NCI-H2029 treated with DMSO at 0.1 percent for 48 hours (cell line): ENCODE results near the gene CLGN.

Source experiments
- DNase-seq: peaks from one replicate; lab custom pipeline; 2025; lab: John Stamatoyannopoulos, UW

CLGN gene

DNA sequence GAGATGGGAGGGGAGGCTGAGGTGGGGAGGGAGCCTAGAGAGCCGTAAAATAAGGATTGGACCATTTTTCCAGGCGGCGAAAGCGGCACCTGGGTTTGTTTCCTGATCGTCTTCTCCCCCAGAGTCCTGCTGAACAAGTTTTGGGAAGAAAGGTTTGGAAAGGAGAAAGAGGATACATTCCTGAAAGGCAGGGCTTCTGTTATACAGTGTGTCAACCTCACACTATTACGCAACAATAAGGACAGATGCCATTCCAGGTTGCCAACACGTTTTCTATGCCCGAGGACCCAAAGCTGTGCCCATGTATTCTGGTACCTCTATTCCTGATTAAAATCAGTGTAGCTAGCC lies 53.3 kb downstream of the CLGN start:
- no peak for DNase-seq

DNA sequence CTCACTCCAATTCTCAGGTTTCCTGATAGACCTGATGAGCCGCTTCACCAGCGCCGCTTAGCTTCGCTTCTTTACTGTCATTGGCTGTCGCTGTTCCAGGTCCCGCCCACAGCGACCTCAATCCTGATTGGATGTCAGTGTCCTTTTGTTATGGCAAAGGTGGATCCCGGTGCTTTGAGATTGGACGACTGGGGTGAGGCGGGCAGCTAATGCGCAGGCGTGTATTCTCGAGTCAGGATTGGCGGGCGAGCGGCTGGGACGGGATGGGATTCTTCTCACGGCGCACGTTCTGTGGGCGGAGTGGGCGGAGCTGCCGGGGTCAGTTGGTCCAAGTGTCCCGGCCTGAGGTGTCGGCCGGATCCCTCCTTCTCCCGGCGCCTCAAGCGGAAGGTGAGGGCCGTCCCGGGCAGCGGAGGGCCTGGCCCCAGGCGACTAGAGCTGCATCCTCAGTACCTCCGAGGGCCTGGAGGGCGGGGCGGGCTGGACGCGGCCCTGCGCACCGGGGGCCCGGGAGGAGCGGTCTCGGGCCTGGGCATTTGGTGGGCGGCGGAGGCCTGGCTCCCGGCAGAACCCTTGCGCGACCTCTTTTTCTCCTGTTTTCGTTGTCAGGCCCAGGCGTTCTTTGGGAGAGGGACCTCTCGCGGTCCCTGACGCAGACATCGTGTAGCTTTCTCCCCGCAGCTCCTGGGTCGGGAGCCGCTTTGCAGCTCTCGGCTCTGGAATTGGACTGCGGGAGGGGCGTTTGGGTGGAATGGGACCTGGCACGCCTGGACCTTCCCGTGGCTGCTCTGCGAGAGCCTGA lies 53.9 kb downstream of the CLGN start, which contains the start of gene SCOC:
TSS of gene SCOC (plus strand) at position 319 of the 802 bp plus-strand sequence. CDS start 5,525 bp downstream, outside the sequence.
- peak; percentile 96 for DNase-seq

- DNase-seq, result no peak
Observed at GRCh38 chr4:140372751-140373327, 54.6 kb downstream of the CLGN start.

DNA sequence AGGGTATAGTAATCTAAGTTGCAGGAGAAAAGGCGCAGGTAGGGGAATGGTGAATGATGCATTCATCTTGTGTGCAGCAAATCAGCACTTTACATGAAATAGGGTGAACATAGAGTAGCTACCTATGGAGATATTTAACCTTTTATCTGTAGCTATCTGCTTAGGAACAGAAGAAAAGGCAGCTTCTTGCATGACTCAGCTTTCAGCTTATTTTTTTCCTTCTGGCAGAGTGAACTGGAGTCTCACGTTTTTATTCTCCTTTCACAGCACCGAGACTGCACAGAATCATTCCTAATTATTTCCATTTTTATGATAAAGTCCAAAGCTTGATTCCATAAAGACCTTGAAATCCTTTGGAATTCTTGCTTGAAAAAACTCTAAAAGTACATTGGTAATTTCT lies 58.8 kb downstream of the CLGN start:
- DNase-seq, result no peak

DNA sequence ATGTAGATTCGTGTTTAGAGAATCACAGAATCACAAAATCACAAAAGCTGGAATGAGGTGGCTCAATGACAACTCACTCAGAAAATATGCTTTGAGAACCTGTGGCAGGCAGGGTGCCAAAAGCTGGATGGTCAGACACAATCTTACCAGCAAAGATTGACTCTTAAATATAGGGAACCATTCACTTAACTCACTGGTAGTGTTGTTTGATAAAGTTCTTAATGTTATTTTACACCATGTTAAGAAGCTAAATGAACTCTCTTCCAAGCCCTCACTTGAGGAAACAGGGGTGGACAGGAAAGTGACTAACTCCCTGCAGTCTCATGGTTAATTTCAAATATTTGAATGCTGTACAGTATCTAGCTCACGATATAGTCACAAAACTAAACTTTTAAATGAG lies 59.7 kb downstream of the CLGN start:
- no peak for DNase-seq

GRCh38 chr4:140363558-140363957 lies 63.9 kb downstream of the CLGN start:
- peak; percentile 78 for DNase-seq

GRCh38 chr4:140363051-140363450 lies 64.4 kb downstream of the CLGN start:
- no peak for DNase-seq

DNA sequence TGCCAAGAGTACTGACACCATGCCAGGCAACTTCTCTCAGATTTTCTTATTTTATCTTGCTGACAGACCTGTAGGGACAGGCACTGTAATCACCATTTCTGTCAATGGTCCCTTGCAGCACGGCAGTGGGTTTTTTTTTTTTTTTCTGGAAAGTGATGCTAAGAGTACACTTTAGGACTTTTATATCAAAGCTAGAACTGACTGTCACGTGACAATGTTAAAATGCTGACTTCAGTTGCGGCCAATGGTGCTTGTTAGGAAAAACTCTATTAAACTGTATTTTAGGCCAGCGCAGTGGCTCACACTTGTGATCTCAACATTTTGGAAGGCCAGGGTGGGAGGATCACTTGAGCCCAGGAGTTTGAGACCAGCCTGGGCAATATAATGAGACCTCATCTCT lies 66.3 kb downstream of the CLGN start:
- no peak for DNase-seq

DNA sequence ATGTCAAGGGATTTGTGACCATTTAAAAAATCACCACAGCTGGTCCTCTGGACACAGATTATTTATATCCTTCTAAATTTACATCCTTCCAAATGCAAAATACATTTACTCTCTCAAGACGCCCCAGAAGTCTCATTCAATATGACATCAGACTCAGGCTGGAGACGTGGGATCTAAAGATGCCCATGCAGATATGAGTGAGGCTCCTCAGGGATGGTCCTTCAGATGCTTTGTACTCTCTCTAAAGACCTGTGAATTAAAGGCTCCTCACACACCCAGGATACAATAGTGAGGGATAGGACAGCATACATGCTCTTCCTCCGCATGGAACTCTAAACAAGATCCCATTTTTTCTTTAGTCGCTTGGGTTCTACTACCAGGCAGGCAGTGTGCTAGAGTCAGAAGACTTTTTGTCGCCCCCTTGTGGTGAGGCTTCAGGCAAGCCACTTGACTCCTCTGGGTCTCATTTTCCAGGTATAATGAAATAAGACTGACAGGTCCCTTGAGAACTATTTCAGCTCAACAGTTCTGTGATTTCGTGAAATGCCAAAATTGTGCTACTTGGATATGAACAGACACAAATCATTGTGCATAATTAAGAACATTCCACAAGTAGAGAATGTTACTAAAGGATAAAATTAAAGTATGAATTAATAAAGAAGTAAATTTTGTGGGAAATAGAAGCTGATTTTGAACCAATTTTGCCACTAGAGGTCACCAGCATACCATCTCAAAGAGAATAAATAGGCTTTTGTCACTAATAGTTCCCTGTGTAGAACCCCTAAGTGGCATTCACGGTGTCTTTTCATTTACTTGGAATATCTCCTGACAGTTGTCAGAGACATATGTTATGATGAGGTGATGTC lies 67.7 kb downstream of the CLGN start:
- DNase-seq, result peak; percentile 92

DNA sequence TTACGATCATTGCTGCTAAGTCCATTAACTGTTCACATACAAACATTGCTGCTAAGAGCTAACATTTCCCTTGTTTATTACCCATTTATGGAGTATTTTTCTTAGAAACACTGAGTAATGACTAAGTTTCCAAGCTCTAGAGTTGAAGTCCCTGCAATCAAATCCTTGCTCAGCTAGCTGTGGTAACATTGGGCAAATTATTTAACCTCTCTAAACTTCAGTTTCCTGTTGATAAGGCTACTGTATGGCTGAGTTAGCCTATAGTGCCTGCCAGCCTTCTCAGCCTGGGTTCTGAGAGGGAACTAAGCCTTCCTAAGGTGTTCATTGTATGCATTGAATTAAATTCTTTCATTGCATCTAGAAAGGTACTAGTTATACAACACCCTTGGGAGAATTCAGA lies 69.2 kb downstream of the CLGN start:
- no peak for DNase-seq

DNA sequence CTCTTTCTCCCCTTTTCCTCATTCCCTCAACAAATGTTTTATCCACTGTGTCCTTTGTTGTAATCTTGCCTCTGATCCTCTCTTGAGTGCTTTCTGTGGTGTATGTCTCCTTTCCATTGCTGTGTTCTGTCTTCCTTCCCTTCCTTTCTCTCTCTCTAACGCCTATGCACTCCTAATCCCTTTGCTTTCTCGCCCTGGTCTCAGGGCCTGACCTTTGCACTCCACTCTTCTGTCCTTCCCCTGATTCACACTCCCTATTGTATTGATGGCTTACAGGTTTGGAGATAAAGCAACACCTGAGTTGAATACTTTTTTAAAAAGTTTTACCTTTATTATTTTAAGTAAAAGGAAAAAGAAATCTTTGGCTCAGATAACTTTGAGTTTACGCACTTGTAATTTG lies 69.6 kb downstream of the CLGN start:
- DNase-seq, result no peak

DNA sequence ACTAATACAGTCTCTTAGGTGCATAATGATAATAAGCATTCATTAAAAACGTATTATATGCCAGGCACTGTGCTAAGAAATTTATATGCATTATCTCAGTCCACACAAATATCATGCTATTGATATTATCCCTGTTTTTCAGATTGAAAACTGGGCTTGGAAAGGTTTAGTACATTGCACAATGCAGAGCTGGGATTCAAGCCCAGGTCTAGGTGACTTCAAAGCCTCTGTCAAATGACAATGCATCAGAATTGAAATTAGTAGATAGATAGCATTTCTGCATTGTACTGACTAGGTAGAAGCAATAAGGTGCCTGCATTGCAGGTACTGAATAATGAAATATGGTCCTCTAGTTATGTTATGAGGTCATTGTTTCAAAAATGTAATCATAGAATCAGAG lies 72.2 kb downstream of the CLGN start:
- DNase-seq, result no peak

DNA sequence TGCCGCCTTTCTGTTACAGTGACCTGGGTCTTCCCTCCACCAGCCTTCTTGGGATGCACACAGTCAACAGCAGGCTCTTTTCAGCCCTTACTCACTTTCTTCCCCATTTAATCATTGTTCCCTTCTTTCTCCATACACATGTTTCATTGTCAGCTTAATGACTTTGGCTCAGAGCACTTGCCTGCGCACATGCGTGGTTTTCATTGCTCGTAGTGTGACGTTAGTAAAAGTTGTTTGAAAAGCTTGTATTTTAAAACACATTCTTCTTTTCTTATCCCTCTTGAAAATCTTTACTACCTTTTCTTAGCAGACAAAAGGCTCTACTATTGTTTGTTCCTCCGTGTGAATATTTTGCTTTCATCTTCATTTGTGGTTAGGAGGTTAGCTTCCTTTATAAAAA lies 73.7 kb downstream of the CLGN start:
- no peak for DNase-seq

DNA sequence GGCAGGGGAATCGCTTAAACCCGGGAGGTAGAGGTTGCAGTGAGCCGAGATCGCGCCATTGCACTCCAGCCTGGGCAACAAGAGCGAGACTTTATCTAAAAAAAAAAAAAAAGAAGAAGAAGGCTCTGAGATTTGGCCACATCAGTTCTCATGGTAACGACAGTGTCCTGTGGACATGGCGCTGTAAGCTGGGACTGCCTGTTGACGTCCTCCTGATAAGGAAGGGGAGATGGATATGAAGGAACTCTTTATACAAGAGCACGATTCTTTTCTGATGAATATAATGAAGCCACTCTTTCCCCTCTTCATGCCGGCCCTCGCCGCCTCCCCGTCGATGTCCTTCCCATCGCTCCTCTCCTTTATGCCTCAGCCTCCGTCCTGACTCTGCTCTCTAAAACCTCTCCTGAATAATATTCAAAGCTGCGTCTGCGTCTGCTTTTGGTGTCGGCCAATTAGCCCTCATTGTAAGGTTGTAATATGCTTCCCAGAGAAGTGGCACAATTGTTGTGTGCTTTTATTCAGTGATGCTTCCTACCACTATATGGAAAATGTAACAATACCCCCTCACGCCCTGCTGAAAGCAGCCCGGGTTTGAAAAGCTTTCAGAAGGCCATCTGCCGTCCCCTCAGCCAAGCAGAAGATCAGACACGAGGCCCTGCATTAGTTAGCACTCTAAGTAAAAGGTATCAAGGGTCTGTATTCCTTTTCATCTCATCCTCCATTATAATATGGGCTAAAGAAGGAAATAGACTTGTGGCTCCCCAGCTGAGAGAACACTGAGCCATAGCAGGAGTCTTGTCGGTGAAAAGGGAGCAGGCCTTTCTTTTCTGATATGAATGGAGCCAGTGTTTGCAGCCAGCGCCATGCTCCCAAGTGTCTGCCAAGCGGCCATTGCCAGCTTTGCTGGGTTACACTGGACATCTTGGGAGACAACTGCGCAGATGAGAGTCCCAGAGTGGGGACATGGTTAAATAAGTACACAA lies 76.1 kb downstream of the CLGN start:
- no peak for DNase-seq

GRCh38 chr4:140349816-140350215 lies 77.6 kb downstream of the CLGN start:
- DNase-seq, result no peak

DNA sequence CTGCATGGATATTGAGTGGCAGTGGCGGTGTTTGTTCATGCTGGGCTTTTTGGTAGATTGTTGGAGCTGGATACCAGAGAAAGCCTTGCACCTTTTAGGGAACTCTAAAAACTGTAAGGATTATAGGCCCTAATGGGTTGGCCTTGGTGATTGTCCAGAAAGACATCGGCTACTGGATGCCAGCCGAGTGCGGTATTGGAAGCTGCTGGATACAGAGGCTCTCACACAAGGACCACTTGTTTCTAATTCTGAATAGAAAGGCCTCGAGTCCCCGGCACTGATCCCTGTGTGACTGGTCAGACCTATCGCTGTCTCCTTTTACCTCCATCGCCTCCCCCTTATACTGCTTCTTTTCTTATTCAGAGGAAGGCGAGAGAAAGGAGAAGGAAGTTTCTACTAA lies 81.3 kb downstream of the CLGN start:
- no peak for DNase-seq

GRCh38 chr4:140344621-140345020 lies 82.8 kb downstream of the CLGN start:
- DNase-seq, result no peak

GRCh38 chr4:140344101-140344500 lies 83.3 kb downstream of the CLGN start:
- DNase-seq, result no peak

GRCh38 chr4:140343303-140343702 lies 84.1 kb downstream of the CLGN start:
- DNase-seq, result no peak

- DNase-seq, result no peak
Observed at GRCh38 chr4:140342620-140343019, 84.8 kb downstream of the CLGN start.
